Measurements from ENCODE around the gene HPN.
"Not testable (repeated sequence)": the region's sequence is repeated elsewhere in the genome, so short reads cannot be mapped to it uniquely, and the experiment has no call there.

DNA sequence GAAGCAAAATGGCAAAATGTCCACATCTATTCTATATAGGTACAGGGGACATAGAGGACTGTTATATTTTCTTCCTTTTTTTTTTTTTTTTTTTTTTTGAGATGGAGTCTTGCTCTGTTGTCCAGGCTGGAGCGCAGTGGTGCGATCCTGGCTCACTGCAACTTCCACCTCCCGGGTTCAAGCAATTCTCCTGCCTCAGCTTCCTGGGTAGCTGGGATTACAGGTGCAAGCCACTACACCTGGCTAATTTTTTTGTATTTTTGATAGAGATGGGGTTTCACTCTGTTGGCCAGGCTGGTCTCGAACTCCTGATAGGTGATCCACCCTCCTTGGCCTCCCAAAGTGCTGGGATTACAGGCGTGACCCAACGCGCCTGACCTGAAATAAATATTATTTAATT, 43.3 kb upstream of the HPN start:
- not testable (repeated sequence) for TF ChIP-seq EZH2 (optimal IDR thresholded peaks at IDR 0.05; ENCODE audit: low read depth, low read length)
- TF ChIP-seq, protein P1, sequence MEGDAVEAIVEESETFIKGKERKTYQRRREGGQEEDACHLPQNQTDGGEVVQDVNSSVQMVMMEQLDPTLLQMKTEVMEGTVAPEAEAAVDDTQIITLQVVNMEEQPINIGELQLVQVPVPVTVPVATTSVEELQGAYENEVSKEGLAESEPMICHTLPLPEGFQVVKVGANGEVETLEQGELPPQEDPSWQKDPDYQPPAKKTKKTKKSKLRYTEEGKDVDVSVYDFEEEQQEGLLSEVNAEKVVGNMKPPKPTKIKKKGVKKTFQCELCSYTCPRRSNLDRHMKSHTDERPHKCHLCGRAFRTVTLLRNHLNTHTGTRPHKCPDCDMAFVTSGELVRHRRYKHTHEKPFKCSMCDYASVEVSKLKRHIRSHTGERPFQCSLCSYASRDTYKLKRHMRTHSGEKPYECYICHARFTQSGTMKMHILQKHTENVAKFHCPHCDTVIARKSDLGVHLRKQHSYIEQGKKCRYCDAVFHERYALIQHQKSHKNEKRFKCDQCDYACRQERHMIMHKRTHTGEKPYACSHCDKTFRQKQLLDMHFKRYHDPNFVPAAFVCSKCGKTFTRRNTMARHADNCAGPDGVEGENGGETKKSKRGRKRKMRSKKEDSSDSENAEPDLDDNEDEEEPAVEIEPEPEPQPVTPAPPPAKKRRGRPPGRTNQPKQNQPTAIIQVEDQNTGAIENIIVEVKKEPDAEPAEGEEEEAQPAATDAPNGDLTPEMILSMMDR (IDR thresholded peaks at IDR 0.05; ENCODE audit: low read length) = not testable (repeated sequence)

All from MM.1S (cell line).